Fibroblast of mammary gland (primary cell): ENCODE measurements around the gene MLC1.

Source experiments
- DNase-seq: peaks from one replicate; pipeline ENCODE4 v3.0.0-alpha.2; 2010; ENCODE audit warnings: low read depth
- H3K4me3 ChIP-seq: 2 replicates; pipeline ENCODE4 v1.5.1; 2011; ENCODE audit warnings: low read depth, mild to moderate bottlenecking, low read length, moderate library complexity; ENCODE audit not compliant: control insufficient read depth
- TF ChIP-seq, protein P1 (sequence below): conservative IDR thresholded peaks from 2 replicates; pipeline ENCODE4 v1.5.1; 2011; ENCODE audit warnings: low read depth, low read length, inconsistent platforms; ENCODE audit not compliant: control insufficient read depth, insufficient read depth

MLC1 gene

DNA sequence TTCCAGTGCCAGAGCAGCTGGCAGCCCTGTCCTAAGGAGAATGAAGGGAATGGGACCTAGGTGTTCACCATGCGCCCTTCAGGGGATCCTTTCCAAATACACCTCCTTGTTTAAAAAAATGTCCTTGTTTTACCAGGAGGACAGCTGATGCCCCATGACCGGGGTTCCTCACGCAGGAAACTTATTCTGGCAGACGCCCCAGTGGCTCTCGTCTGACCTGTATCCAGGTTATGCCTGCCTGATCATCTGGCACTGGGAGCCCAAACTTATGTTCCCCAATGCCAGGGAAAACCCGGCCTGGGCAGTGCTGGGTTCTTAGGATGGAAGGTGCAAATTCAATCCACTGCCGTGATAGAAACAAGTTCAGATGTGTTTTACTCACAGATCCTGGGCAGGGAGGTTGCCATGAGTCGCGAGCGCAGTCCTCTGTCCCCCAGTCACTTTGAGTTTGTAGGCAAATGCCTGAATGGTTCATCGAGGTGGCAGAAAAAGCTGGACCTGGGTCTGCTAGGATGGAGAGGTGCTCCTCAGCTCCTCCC, 36.0 kb upstream of the MLC1 start:
- TF ChIP-seq, protein P1, sequence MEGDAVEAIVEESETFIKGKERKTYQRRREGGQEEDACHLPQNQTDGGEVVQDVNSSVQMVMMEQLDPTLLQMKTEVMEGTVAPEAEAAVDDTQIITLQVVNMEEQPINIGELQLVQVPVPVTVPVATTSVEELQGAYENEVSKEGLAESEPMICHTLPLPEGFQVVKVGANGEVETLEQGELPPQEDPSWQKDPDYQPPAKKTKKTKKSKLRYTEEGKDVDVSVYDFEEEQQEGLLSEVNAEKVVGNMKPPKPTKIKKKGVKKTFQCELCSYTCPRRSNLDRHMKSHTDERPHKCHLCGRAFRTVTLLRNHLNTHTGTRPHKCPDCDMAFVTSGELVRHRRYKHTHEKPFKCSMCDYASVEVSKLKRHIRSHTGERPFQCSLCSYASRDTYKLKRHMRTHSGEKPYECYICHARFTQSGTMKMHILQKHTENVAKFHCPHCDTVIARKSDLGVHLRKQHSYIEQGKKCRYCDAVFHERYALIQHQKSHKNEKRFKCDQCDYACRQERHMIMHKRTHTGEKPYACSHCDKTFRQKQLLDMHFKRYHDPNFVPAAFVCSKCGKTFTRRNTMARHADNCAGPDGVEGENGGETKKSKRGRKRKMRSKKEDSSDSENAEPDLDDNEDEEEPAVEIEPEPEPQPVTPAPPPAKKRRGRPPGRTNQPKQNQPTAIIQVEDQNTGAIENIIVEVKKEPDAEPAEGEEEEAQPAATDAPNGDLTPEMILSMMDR: no peak
- no peak overlapping the region for H3K4me3 ChIP-seq
- no peak for DNase-seq

DNA sequence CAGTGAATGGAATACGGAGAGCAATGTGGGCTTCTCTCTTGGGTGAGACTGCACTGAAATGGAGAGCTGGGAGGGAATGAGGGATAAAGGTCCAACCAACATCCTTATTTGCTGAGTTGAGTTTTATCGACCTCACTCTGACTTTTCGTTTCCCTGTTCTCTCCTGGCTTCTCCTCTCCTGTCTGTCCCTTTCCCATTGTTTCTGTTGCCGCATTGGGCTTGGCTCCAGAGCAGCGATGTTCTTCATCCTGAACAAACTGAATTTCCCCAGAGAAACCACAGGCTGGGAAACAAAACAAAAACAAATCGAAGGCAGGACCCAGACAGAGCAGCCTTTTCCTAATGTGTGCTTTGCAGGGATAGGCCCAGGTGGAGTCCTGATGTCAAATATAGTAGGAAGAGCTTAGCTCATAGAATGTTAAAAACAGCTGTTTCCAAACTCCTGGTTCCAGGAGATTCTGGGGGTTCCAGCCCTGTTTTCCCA, 34.6 kb upstream of the MLC1 start:
- peak; percentile 28 for DNase-seq

DNA sequence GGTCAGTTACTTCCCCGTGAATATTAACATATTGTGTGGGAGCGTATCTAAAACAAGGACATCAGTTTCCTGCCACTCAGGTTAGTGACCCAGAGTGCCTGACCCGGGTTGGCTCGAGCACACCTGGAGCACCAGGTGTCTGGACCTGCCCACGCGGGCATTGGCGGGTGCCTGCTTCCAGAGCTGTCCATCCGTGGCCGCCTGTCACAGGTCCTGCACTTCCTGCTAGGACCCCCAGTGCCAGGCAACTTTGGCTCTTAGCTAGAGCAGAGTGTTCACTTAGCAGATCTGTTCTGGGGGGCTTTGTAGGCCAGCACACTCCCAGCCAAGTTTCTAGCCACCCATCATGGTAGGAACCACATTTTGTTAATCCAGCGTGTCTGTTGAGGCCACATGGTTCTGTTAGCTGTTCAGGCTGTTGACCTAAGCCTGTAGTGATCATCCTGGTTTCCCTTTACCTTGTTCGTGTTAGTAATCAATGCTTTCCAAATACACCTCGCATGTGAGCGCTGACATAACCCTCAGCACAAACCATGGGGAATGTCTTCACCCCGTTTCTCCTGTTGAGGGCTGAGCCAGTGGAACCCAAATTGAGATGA, 34.0 kb upstream of the MLC1 start:
- TF ChIP-seq, protein P1: no peak
- DNase-seq: no peak
- H3K4me3 ChIP-seq: no peak overlapping the region

More for the DNA sequence above, 34.6 kb upstream of the MLC1 start:
- TF ChIP-seq, protein P1: no peak
- H3K4me3 ChIP-seq: no peak overlapping the region

DNA sequence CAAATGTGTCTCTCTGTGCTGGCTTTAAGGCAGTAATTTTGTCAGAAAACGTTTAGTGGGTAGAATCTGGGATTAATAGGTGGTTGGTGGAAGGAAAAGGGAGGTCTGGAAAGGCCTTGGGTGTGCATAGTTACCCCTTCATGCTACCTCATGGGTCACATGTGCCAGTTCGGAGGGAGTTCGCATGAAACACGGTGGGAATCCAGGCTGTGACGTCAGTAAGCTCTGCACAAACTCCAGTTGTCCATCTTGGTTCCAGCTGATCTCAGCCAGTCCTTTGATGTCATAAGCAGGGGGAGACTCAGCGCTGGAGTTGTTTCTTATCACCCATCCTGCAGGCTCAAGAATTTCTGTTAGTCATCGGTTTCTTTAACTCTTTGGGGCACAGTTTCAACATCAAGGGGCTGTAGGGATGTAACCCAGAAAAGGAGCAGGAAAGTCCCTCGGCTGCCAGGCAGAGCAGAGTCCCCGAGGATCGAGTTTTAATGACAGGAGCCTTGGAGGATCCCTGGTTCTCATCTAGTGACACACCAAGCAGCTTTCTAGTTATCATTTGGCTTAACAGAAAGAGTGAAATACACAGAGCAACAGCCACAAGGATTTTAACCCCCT, 33.4 kb upstream of the MLC1 start:
- TF ChIP-seq, protein P1: no peak
- no peak overlapping the region for H3K4me3 ChIP-seq
- peak; percentile 90 for DNase-seq

DNA sequence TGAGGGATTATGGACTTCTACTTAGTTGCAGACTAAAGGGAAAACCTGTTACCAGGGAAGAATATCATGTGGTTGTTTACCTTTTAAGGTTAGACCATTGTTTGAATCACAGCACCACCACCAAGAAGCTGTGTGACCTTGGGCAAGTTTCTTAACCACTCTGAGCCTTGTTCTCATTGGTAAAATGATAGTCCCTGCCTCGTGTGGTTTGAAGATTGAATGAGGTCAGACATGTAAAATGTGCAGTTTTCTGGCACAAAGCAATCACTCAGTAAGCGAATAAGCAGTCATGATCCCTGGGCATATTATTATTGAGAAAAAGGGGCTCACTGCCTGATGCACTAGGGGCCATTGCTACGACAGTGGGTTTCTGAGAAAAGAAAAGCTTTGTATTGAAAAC, 32.9 kb upstream of the MLC1 start:
- TF ChIP-seq, protein P1: no peak
- no peak overlapping the region for H3K4me3 ChIP-seq
- no peak for DNase-seq

DNA sequence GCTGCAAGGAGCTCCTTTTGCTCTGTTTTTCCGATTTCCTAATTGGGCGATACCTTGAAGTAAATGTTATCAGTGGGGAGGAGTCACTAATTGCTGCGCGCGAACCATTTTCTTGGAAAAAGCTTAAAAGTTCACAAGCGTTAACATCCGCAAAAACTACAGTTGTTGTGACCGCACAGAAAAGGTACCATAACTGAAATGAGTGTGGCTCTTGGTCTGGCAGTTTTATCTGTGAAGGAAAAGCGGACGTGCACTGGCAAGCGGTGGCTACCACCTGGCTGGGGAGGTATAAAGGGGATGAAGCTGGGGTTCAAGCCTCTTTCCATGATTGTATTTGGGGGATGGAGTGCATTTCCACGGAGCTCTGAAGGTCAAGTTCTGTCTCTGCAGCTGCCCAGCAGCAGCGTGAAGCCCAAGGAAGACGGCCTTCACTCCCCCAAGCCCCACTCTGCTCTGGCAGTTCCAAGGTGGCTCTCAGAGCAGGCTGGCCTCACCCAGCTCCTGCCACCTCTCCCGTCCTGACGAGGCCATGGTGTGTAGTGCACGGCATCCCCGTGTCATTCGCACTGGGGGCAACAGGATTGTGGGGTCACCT, 32.0 kb upstream of the MLC1 start:
- TF ChIP-seq, protein P1: no peak
- DNase-seq: no peak
- H3K4me3 ChIP-seq: no peak overlapping the region
